Activated CD4-positive, alpha-beta T cell treated with anti-CD3 and anti-CD28 coated beads, Interleukin-2, Interleukin-4, amounts not matched to agents 100 ng/mL and 50 ng/mL, durations not matched to agents 16 hours and 8 hours (primary cell): ENCODE data around the gene SHB.
"Not testable (repeated sequence)": the region's sequence is repeated elsewhere in the genome, so short reads cannot be mapped to it uniquely, and the experiment has no call there.

ENCODE experiments used
- DNase-seq: peaks from one replicate; pipeline ENCODE4 v3.0.0-alpha.2; 2020; ENCODE audit warnings: low spot score

The SHB gene

GRCh38 chr9:37918665-37919170 is 150.3 kb downstream of the SHB start:
- no peak for DNase-seq

- DNase-seq = no peak
Measured at GRCh38 chr9:37917801-37918664, 151.0 kb downstream of the SHB start.

- no peak for DNase-seq
Measured at GRCh38 chr9:37917313-37917731, 151.7 kb downstream of the SHB start.

GRCh38 chr9:37916471-37917312 is 152.3 kb downstream of the SHB start:
- no peak for DNase-seq

- DNase-seq = no peak
Measured at GRCh38 chr9:37915911-37916470, 153.0 kb downstream of the SHB start.

GRCh38 chr9:37914701-37915358 is 154.2 kb downstream of the SHB start:
- no peak for DNase-seq

- DNase-seq = no peak
Measured at GRCh38 chr9:37914154-37914551, 154.9 kb downstream of the SHB start.

GRCh38 chr9:37913480-37914153 is 155.4 kb downstream of the SHB start:
- peak; percentile 88 for DNase-seq

- no peak for DNase-seq
Measured at GRCh38 chr9:37911271-37911681, 157.8 kb downstream of the SHB start.

GRCh38 chr9:37910271-37910670 is 158.8 kb downstream of the SHB start:
- DNase-seq = no peak

GRCh38 chr9:37909836-37910235 is 159.2 kb downstream of the SHB start:
- not testable (repeated sequence) for DNase-seq

- DNase-seq = no peak
Measured at GRCh38 chr9:37909326-37909725, 159.7 kb downstream of the SHB start.

GRCh38 chr9:37908698-37909186 is 160.3 kb downstream of the SHB start:
- peak; percentile 4 for DNase-seq

- DNase-seq = no peak
Measured at GRCh38 chr9:37908283-37908682, 160.7 kb downstream of the SHB start.

GRCh38 chr9:37906312-37907239 is 162.5 kb downstream of the SHB start:
- no peak for DNase-seq

- DNase-seq = no peak
Measured at GRCh38 chr9:37905776-37906175, 163.3 kb downstream of the SHB start.

GRCh38 chr9:37905131-37905505 is 163.9 kb downstream of the SHB start:
- DNase-seq = no peak

- no peak for DNase-seq
Measured at GRCh38 chr9:37904445-37905130, 164.4 kb downstream of the SHB start.

- peak; percentile 93 for DNase-seq
Measured at GRCh38 chr9:37903647-37904444, 165.2 kb downstream of the SHB start, which contains the start of gene SLC25A51. Gene SLC25A51 (minus strand): TSS chr9:37904127. CDS start chr9:37888550, 15,577 bp downstream.
